Measurements from ENCODE around the gene TSPAN9.

DNA sequence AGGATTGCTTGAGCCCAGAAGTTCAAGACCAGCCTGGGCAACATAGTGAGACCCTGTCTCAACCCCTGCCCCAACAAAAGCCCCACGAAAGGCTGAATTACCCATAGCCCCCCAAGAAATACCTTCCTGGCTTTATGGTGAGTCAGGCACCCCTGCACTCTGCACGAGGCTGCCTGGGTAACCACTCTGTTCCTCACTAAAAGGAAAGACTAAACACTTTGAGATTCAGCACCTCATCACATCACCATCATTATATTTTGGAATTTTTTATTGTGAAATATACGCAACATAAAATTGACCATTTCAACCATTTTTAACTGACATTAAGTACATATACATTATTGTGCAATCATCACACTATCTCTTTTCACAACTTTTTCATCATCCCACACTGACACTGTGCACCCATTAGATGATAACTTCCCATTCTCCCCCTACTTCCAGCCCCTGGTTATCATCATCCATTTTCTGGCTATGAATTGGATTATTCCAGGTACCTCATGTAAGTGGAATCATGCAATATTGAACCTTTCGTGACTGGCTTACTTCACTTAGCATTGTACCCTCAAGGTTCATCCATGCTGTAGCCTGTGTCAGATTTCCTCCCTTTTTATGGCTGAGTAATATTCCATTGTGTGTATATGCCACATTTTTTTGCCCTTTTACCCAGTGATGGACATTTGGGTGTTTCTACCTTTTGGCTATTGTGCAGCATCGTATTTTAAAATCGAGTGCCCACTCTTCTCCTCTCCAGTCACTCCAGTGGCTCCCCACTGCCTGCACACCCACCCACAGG, 51.5 kb downstream of the TSPAN9 start:
- TF ChIP-seq CTCF (IDR thresholded peaks at IDR 0.05) (no peak), POLR2A (IDR thresholded peaks at IDR 0.05) (no peak)

Measured in lower leg skin (tissue), 3 donors.